ENCODE measurements around the gene ANTXR1. TPM values are rescaled to one million over a fixed set of nuclear protein-coding genes. Genes with fewer than 3 reads are reported as not detected.

Gene ANTXR1
- polyA plus RNA-seq, 1 of the 3 experiments (the other 2 are of a cell fraction), result 114 TPM

DNA sequence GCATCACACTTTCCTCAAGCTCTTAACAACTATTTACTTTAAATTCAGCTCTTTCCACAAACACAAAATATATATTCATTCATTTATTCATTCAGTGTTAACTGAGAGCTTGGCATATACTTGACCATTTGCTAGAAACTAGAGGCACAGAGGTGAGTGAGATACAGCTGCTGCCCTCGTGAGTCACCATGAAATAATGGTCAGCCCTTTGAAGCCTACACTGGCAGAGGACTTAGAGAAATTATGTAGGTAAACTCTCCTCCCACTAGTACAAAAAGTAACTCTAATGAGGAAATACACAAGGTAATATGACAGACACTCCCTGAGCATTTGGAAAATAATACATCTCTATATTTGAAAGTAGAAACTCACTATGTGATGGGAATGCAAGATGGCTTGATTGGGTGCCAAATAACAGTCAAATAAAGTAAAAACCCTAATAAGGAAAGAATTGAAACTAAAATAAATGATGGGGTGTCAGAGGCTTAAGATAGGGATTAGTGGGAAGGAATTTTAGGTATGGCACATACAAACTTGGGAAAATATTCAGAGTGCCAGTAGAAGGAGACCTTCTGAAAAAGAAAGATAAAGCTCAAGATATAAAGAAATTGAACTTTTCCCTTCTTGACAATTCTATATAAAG lies 61.1 kb downstream of the ANTXR1 start:
- peaks cover 19% of the 10 kb centered on the region for H3F3A ChIP-seq (replicated peaks; ENCODE audit: insufficient read depth)
- peaks cover 18% of the 10 kb centered on the region for H3K79me2 ChIP-seq (ENCODE audit: insufficient read depth)
- CTCF ChIA-PET, result interaction anchor here (1.1 kb wide), 1 partner anchor 230 kb away, joined by 3 read pairs; no protein-coding TSS in a partner anchor
- no peaks in the 10 kb centered on the region for H3K27me3 ChIP-seq (ENCODE audit: insufficient read depth)
- DNase-seq, result no peak
- TF ChIP-seq NFIC (IDR thresholded peaks at IDR 0.05; ENCODE audit: borderline replicate concordance), result no peak
- TF ChIP-seq, protein P1, sequence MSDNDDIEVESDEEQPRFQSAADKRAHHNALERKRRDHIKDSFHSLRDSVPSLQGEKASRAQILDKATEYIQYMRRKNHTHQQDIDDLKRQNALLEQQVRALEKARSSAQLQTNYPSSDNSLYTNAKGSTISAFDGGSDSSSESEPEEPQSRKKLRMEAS (IDR thresholded peaks at IDR 0.05; ENCODE audit: low read depth), result no peak
- TF ChIP-seq EP300 (IDR thresholded peaks at IDR 0.05; ENCODE audit: borderline replicate concordance in 1 of 2, low read depth in 1 of 2, low read length in 1 of 2), result no peak
- TF ChIP-seq, protein P2, sequence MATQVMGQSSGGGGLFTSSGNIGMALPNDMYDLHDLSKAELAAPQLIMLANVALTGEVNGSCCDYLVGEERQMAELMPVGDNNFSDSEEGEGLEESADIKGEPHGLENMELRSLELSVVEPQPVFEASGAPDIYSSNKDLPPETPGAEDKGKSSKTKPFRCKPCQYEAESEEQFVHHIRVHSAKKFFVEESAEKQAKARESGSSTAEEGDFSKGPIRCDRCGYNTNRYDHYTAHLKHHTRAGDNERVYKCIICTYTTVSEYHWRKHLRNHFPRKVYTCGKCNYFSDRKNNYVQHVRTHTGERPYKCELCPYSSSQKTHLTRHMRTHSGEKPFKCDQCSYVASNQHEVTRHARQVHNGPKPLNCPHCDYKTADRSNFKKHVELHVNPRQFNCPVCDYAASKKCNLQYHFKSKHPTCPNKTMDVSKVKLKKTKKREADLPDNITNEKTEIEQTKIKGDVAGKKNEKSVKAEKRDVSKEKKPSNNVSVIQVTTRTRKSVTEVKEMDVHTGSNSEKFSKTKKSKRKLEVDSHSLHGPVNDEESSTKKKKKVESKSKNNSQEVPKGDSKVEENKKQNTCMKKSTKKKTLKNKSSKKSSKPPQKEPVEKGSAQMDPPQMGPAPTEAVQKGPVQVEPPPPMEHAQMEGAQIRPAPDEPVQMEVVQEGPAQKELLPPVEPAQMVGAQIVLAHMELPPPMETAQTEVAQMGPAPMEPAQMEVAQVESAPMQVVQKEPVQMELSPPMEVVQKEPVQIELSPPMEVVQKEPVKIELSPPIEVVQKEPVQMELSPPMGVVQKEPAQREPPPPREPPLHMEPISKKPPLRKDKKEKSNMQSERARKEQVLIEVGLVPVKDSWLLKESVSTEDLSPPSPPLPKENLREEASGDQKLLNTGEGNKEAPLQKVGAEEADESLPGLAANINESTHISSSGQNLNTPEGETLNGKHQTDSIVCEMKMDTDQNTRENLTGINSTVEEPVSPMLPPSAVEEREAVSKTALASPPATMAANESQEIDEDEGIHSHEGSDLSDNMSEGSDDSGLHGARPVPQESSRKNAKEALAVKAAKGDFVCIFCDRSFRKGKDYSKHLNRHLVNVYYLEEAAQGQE (IDR thresholded peaks at IDR 0.05; ENCODE audit: low read depth, low read length), result no peak
- no peak for TF ChIP-seq RAD21 (IDR thresholded peaks at IDR 0.05; ENCODE audit: low read length)
- TF ChIP-seq EZH2phosphoT487 (IDR thresholded peaks at IDR 0.05; ENCODE audit: borderline replicate concordance, low read depth), result no peak
- no peak; the same call in 1 of the 2 replicates for TF ChIP-seq JUND (IDR thresholded peaks at IDR 0.05)
- no peak for TF ChIP-seq FOXM1 (IDR thresholded peaks at IDR 0.05; ENCODE audit: low read depth)
- TF ChIP-seq, protein P3, sequence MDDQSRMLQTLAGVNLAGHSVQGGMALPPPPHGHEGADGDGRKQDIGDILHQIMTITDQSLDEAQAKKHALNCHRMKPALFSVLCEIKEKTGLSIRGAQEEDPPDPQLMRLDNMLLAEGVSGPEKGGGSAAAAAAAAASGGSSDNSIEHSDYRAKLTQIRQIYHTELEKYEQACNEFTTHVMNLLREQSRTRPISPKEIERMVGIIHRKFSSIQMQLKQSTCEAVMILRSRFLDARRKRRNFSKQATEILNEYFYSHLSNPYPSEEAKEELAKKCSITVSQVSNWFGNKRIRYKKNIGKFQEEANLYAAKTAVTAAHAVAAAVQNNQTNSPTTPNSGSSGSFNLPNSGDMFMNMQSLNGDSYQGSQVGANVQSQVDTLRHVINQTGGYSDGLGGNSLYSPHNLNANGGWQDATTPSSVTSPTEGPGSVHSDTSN (IDR thresholded peaks at IDR 0.05), result no peak
- no peak for TF ChIP-seq POLR2AphosphoS5 (IDR thresholded peaks at IDR 0.05; ENCODE audit: low read depth, low read length)
- H4K20me1 ChIP-seq (ENCODE audit: insufficient read depth), result peaks cover 5% of the 10 kb centered on the region; the same call in 1 of the 2 replicates
- peaks cover 0 to 4% of the 10 kb centered on the region in 2 experiments; a peak in 2 of 4 replicates for H3K4me1 ChIP-seq (ENCODE audit: control insufficient read depth in 1 of 2, insufficient read depth in 2 of 2, low read depth in 1 of 2, low read length in 1 of 2)
- H3K36me3 ChIP-seq (replicated peaks in 1 of 2; ENCODE audit: control insufficient read depth in 1 of 2, insufficient read depth in 2 of 2, low read length in 1 of 2), result peaks cover 83 to 86% of the 10 kb centered on the region in 2 experiments
- H3K9me2 ChIP-seq, result no peaks in the 10 kb centered on the region
- no peak overlapping the region for H3K4me2 ChIP-seq
- no peak overlapping the region for H2AFZ ChIP-seq (ENCODE audit: low read depth)
- H3K4me3 ChIP-seq (ENCODE audit: low read depth in 2 of 2, low read length in 1 of 2), result no peak overlapping the region
- H3K9me3 ChIP-seq, result no peaks in the 10 kb centered on the region
- H3K27ac ChIP-seq (ENCODE audit: low read depth in 2 of 2, low read length in 1 of 2), result peak overlapping the region in 1 of 2 experiments; percentile 7; a peak in 1 of 4 replicates
- POLR2A ChIA-PET, result no interaction called here
- H3K9ac ChIP-seq, result no peak overlapping the region
- WGBS (ENCODE audit: low lambda C conversion rate), result 82% methylated on average over 1 of the region's 1 CpG

DNA sequence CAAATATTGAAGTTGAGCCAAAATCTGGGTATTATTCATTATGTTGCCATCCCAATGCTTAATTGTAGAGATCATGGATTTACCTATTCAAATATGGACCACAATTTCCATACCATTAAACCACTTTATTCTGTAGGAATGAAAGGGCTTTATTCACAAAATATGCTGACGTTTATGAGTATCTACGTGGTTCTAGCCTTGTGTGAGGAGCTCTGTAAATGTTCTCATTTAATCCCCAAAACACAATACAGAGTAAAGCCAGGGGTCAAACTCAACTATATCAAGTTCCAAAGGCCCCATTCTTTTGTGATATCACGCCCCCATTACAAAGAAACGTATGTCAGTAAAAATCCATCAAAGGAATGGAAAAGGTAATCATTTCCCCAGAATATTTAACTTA lies 61.9 kb downstream of the ANTXR1 start:
- Histone ChIP-seq H3K36me3 (replicated peaks in 1 of 2; ENCODE audit: control insufficient read depth in 1 of 2, insufficient read depth in 2 of 2, low read length in 1 of 2) (peaks cover 84 to 93% of the 10 kb centered on the region in 2 experiments), H4K20me1 (ENCODE audit: insufficient read depth) (peaks cover 4% of the 10 kb centered on the region; the same call in 1 of the 2 replicates), H3K9me2 (no peaks in the 10 kb centered on the region), H3K79me2 (ENCODE audit: insufficient read depth) (peaks cover 15% of the 10 kb centered on the region), H3K4me2 (no peak overlapping the region), H3K9ac (no peak overlapping the region), H3K4me3 (ENCODE audit: low read depth in 2 of 2, low read length in 1 of 2) (no peak overlapping the region), H3K9me3 (no peaks in the 10 kb centered on the region), H3F3A (replicated peaks; ENCODE audit: insufficient read depth) (peaks cover 19% of the 10 kb centered on the region), H3K27me3 (ENCODE audit: insufficient read depth) (no peaks in the 10 kb centered on the region), H3K27ac (ENCODE audit: low read depth in 2 of 2, low read length in 1 of 2) (no peak overlapping the region), H2AFZ (ENCODE audit: low read depth) (no peak overlapping the region), H3K4me1 (ENCODE audit: control insufficient read depth in 1 of 2, insufficient read depth in 2 of 2, low read depth in 1 of 2, low read length in 1 of 2) (peaks cover 0 to 4% of the 10 kb centered on the region in 2 experiments; a peak in 2 of 4 replicates)
- 94% methylated on average over 4 of the region's 4 CpGs for WGBS (ENCODE audit: low lambda C conversion rate)
- CTCF ChIA-PET, result interaction anchor here (1.8 kb wide), 1 partner anchor 232 kb away, joined by 4 read pairs; no protein-coding TSS in a partner anchor
- POLR2A ChIA-PET, result no interaction called here
- DNase-seq, result no peak
- TF ChIP-seq, protein P4, sequence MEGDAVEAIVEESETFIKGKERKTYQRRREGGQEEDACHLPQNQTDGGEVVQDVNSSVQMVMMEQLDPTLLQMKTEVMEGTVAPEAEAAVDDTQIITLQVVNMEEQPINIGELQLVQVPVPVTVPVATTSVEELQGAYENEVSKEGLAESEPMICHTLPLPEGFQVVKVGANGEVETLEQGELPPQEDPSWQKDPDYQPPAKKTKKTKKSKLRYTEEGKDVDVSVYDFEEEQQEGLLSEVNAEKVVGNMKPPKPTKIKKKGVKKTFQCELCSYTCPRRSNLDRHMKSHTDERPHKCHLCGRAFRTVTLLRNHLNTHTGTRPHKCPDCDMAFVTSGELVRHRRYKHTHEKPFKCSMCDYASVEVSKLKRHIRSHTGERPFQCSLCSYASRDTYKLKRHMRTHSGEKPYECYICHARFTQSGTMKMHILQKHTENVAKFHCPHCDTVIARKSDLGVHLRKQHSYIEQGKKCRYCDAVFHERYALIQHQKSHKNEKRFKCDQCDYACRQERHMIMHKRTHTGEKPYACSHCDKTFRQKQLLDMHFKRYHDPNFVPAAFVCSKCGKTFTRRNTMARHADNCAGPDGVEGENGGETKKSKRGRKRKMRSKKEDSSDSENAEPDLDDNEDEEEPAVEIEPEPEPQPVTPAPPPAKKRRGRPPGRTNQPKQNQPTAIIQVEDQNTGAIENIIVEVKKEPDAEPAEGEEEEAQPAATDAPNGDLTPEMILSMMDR (IDR thresholded peaks at IDR 0.05), result no peak
- TF ChIP-seq NFIC (IDR thresholded peaks at IDR 0.05; ENCODE audit: borderline replicate concordance) (no peak), ELF1 (IDR thresholded peaks at IDR 0.05) (no peak), JUND (IDR thresholded peaks at IDR 0.05) (no peak), FOXM1 (IDR thresholded peaks at IDR 0.05; ENCODE audit: low read depth) (no peak), SIN3A (IDR thresholded peaks at IDR 0.05; ENCODE audit: borderline replicate concordance, low read depth, low read length) (no peak), RCOR1 (IDR thresholded peaks at IDR 0.05; ENCODE audit: low read length) (no peak), TEAD4 (IDR thresholded peaks at IDR 0.05; ENCODE audit: borderline replicate concordance, insufficient read depth) (no peak)
- TF ChIP-seq, protein P5, sequence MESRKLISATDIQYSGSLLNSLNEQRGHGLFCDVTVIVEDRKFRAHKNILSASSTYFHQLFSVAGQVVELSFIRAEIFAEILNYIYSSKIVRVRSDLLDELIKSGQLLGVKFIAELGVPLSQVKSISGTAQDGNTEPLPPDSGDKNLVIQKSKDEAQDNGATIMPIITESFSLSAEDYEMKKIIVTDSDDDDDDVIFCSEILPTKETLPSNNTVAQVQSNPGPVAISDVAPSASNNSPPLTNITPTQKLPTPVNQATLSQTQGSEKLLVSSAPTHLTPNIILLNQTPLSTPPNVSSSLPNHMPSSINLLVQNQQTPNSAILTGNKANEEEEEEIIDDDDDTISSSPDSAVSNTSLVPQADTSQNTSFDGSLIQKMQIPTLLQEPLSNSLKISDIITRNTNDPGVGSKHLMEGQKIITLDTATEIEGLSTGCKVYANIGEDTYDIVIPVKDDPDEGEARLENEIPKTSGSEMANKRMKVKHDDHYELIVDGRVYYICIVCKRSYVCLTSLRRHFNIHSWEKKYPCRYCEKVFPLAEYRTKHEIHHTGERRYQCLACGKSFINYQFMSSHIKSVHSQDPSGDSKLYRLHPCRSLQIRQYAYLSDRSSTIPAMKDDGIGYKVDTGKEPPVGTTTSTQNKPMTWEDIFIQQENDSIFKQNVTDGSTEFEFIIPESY (IDR thresholded peaks at IDR 0.05; ENCODE audit: borderline replicate concordance, low read depth), result no peak

Data from SK-N-SH (cell line).